ENCODE results near the gene C1QTNF7.

DNA sequence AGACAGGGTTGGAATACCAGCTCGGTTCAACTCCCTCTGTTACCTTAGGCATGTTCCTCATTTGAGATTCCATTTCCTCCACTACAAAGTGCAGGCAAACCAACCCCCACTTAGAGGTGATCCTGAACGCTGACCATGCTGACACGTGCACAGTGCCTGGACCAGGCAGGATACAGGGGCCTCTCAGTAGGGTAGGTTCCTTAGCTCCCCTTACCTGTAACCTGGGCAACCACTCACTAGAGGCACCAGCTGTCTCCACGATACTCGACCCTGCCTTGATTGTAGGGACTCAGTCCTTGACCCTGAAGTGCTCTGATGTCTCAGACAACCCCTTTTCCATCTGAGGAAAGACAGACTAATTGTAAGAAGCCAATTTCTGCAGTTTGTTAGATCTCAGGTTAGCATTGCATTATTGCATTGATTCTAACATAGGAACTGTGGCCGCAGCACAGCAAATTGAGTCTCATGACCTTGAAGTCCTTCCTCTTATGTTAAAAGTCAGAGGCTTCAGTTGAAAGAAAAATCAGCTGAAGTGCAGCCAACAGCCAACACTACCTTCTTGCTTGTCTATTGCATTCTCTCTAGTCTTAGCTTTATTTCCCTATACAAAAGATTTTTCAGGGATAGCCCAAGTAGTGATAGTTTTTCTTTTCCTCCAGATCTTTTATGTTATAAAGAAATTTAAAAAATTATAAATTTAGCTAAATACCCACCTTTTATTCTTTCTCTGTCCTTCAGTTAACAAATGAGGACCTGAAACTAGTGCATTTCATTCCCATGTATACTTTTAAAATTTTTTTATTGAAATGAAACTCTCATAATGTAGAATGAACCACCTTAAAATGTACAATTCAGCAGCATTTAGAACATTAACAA, 11.2 kb upstream of the C1QTNF7 start:
- TF ChIP-seq, protein P1, sequence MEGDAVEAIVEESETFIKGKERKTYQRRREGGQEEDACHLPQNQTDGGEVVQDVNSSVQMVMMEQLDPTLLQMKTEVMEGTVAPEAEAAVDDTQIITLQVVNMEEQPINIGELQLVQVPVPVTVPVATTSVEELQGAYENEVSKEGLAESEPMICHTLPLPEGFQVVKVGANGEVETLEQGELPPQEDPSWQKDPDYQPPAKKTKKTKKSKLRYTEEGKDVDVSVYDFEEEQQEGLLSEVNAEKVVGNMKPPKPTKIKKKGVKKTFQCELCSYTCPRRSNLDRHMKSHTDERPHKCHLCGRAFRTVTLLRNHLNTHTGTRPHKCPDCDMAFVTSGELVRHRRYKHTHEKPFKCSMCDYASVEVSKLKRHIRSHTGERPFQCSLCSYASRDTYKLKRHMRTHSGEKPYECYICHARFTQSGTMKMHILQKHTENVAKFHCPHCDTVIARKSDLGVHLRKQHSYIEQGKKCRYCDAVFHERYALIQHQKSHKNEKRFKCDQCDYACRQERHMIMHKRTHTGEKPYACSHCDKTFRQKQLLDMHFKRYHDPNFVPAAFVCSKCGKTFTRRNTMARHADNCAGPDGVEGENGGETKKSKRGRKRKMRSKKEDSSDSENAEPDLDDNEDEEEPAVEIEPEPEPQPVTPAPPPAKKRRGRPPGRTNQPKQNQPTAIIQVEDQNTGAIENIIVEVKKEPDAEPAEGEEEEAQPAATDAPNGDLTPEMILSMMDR (IDR thresholded peaks at IDR 0.05): no peak
- no peak for TF ChIP-seq POLR2AphosphoS5 (IDR thresholded peaks at IDR 0.05)
- TF ChIP-seq EP300 (IDR thresholded peaks at IDR 0.05; ENCODE audit: low read depth): no peak
- TF ChIP-seq POLR2A (IDR thresholded peaks at IDR 0.05): no peak
